Measurements from ENCODE around the gene HSPB2. TPM values are rescaled to one million over a fixed set of nuclear protein-coding genes. Genes with fewer than 3 reads are reported as not detected.

The HSPB2 gene
- total and polyA plus RNA-seq, 2 donors (not counting 1 experiment from before 2014, with no cell fraction given), result not detected

GRCh38 chr11:111938687-111939160 is 26.2 kb downstream of the HSPB2 start:
- WGBS (ENCODE audit: insufficient coverage), result 3% methylated on average over 3 of the region's 7 CpGs
- Histone ChIP-seq H3K27ac (ENCODE audit: low read length in 2 of 2) (no peak overlapping the region), H3K9ac (ENCODE audit: low read length) (no peak overlapping the region), H3K79me2 (ENCODE audit: control insufficient read depth, insufficient read depth, low read length) (no peaks in the 10 kb centered on the region), H2AFZ (ENCODE audit: insufficient read depth, low read depth, low read length, poor library complexity, severe bottlenecking) (peak overlapping the region; percentile 92), H3K4me1 (ENCODE audit: control insufficient read depth in 2 of 2, insufficient read depth in 2 of 2, low read length in 2 of 2) (peaks cover 21 to 29% of the 10 kb centered on the region in 2 donors), H4K20me1 (ENCODE audit: control insufficient read depth, insufficient read depth, low read length, poor library complexity, severe bottlenecking) (no peaks in the 10 kb centered on the region), H3K4me2 (replicated peaks; ENCODE audit: low read depth, low read length, poor library complexity, severe bottlenecking) (peak overlapping the region; percentile 28), H3K36me3 (replicated peaks in 1 of 2; ENCODE audit: control extremely low read depth in 1 of 2, control insufficient read depth in 1 of 2, extremely low read depth in 1 of 2, insufficient read depth in 2 of 2, low read length in 1 of 2) (no peaks in the 10 kb centered on the region), H3K9me3 (ENCODE audit: control extremely low read depth in 1 of 3, control insufficient read depth in 2 of 3, insufficient read depth in 1 of 3, low read length in 2 of 3) (no peaks in the 10 kb centered on the region), H3K27me3 (replicated peaks in 1 of 4; ENCODE audit: control extremely low read depth in 1 of 4, control insufficient read depth in 3 of 4, insufficient read depth in 4 of 4, low read length in 3 of 4) (peaks cover 0 to 18% (median 4%) of the 10 kb centered on the region in 4 experiments), H3K4me3 (ENCODE audit: control extremely low read depth in 1 of 5, extremely low read depth in 1 of 5, insufficient read depth in 1 of 5, low read depth in 2 of 5, low read length in 4 of 5) (no peak overlapping the region)
- no peak for TF ChIP-seq EZH2 (IDR thresholded peaks at IDR 0.05; ENCODE audit: borderline replicate concordance, insufficient read depth, low read depth, low read length, poor library complexity, severe bottlenecking)
- no peak for TF ChIP-seq CTCF (IDR thresholded peaks at IDR 0.05)
- peak; percentile 79 for ATAC-seq (ENCODE audit: low read depth)
- peaks cover 13% of the 10 kb centered on the region for H3K27me3 Mint-ChIP-seq
- ChIA-PET CTCF (interaction anchor here (0.7 to 1.4 kb wide), 4 partner anchors 9 to 46 kb away, joined by 3 to 6 read pairs (median 4); no protein-coding TSS in a partner anchor), POLR2A (interaction anchor here (0.7 kb wide), 1 partner anchor 148 kb away, joined by 3 read pairs; the partner anchor contains the start of genes SDHD and TIMM8B)
- peaks cover 28% of the 10 kb centered on the region for H3K4me1 Mint-ChIP-seq
- intact Hi-C loops (cut with micrococcal nuclease), result no loop called here
- peak overlapping the region; percentile 54 for H3K27ac Mint-ChIP-seq
- H3K9me3 Mint-ChIP-seq (ENCODE audit: insufficient read depth), result no peaks in the 10 kb centered on the region
- peak overlapping the region; percentile 81 for H3K4me3 Mint-ChIP-seq
- DNase-seq, result peak; percentile 48

DNA sequence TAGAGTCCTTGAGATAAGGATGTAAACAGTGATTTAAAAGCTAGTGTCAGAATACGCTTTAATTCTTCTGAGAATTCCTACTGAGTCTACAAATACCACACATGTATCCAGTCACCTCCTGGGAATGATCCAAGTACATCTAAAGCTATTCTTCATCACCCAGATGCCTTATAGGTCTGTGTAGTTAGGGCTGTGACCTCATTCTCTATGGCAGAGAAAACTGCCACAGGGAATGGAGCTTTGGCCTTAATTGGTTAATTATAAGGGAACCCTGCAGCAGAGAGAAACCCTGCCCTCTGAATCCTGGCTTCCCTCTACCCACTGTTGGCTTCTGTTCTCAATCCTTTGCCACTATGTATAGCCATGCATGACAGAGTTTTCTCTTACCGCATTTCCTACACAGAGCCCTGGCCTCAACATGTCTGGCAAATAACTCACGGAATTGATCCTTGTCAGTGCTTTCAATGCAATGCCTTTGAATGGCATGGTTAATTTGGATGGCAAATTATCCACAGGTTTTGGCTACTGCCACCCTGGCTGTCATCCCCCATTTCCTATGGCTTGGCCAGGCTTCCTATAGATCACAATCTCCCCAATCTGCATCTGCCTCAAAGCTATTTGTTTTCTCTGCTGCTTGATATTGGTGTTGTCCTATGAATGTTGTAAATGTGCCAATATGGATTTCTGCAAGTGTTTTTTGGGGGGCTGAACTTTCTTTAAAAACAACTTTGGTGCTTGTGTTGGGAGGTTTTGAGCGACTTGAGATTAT is 27.5 kb downstream of the HSPB2 start:
- CTCF ChIA-PET, result interaction anchor here (1.2 to 2.3 kb wide), 2 partner anchors 8 to 42 kb away, joined by 6 to 9 read pairs; no protein-coding TSS in a partner anchor
- DNase-seq (no peak), ATAC-seq (ENCODE audit: low read depth) (no peak)
- Mint-ChIP-seq H3K4me1 (peaks cover 28% of the 10 kb centered on the region), H3K27me3 (peaks cover 10% of the 10 kb centered on the region), H3K9me3 (ENCODE audit: insufficient read depth) (no peaks in the 10 kb centered on the region), H3K4me3 (no peak overlapping the region), H3K27ac (no peak overlapping the region)
- H3K4me3 ChIP-seq (ENCODE audit: control extremely low read depth in 1 of 5, extremely low read depth in 1 of 5, insufficient read depth in 1 of 5, low read depth in 2 of 5, low read length in 4 of 5), result no peak overlapping the region
- intact Hi-C loops (cut with micrococcal nuclease), result no loop called here
- no peaks in the 10 kb centered on the region for H4K20me1 ChIP-seq (ENCODE audit: control insufficient read depth, insufficient read depth, low read length, poor library complexity, severe bottlenecking)
- H3K79me2 ChIP-seq (ENCODE audit: control insufficient read depth, insufficient read depth, low read length), result no peaks in the 10 kb centered on the region
- no peak overlapping the region for H2AFZ ChIP-seq (ENCODE audit: insufficient read depth, low read depth, low read length, poor library complexity, severe bottlenecking)
- H3K4me2 ChIP-seq (replicated peaks; ENCODE audit: low read depth, low read length, poor library complexity, severe bottlenecking), result no peak overlapping the region
- POLR2A ChIA-PET, result no interaction called here
- peaks cover 21 to 29% of the 10 kb centered on the region in 2 donors for H3K4me1 ChIP-seq (ENCODE audit: control insufficient read depth in 2 of 2, insufficient read depth in 2 of 2, low read length in 2 of 2)
- no peak overlapping the region for H3K9ac ChIP-seq (ENCODE audit: low read length)
- TF ChIP-seq CTCF (IDR thresholded peaks at IDR 0.05) (no peak), EZH2 (IDR thresholded peaks at IDR 0.05; ENCODE audit: borderline replicate concordance, insufficient read depth, low read depth, low read length, poor library complexity, severe bottlenecking) (no peak)
- H3K27me3 ChIP-seq (replicated peaks in 1 of 4; ENCODE audit: control extremely low read depth in 1 of 4, control insufficient read depth in 3 of 4, insufficient read depth in 4 of 4, low read length in 3 of 4), result peaks cover 0 to 18% (median 0%) of the 10 kb centered on the region in 4 experiments
- WGBS (ENCODE audit: insufficient coverage), result 100% methylated on average over 2 of the region's 4 CpGs
- no peaks in the 10 kb centered on the region for H3K36me3 ChIP-seq (replicated peaks in 1 of 2; ENCODE audit: control extremely low read depth in 1 of 2, control insufficient read depth in 1 of 2, extremely low read depth in 1 of 2, insufficient read depth in 2 of 2, low read length in 1 of 2)
- no peaks in the 10 kb centered on the region for H3K9me3 ChIP-seq (ENCODE audit: control extremely low read depth in 1 of 3, control insufficient read depth in 2 of 3, insufficient read depth in 1 of 3, low read length in 2 of 3)
- H3K27ac ChIP-seq (ENCODE audit: low read length in 2 of 2), result no peak overlapping the region
